Measurements from ENCODE around the gene MXRA8.
"Not testable (repeated sequence)": the region's sequence is repeated elsewhere in the genome, so short reads cannot be mapped to it uniquely, and the experiment has no call there.

MXRA8 gene

GRCh38 chr1:1390675-1391074 lies 32.3 kb upstream of the MXRA8 start:
- DNase-seq: no peak

DNA sequence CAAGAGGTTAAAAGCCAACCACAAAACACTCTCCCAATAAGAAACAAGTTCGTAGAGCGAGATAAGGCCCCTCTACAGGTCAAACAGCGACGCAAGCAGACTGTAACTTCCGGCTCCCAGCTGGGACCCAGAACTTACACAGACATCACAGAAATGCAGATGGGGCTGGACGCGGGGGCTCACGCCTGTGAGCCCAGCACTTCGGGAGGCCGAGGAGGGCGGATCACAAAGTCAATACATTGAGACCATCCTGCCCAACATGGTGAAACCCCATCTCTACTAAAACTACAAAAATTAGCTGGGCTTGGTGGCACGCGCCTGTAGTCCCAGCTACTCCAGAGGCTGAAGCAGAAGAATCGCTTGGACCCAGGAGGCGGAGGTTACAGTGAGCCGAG lies 29.7 kb upstream of the MXRA8 start:
- DNase-seq: no peak

GRCh38 chr1:1387098-1388077 lies 29.0 kb upstream of the MXRA8 start:
- DNase-seq: no peak

- DNase-seq: no peak
Measured at GRCh38 chr1:1385931-1386330, 27.6 kb upstream of the MXRA8 start.

DNA sequence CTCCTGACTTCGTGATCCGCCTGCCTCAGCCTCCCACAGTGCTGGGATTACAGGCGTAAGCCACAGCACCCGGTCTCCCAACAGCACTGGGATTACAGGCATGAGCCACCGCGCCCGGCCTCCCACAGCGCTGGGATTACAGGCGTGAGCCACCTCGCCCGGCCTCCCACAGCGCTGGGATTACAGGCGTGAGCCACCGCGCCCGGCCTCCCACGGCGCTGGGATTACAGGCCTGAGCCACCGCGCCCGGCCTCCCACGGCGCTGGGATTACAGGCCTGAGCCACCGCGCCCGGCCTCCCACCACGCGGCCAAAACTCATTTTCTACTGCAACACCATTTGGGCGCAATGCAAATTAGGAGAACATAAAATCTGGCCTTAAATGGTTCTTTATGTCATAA lies 27.0 kb upstream of the MXRA8 start:
- not testable (repeated sequence) for DNase-seq

DNA sequence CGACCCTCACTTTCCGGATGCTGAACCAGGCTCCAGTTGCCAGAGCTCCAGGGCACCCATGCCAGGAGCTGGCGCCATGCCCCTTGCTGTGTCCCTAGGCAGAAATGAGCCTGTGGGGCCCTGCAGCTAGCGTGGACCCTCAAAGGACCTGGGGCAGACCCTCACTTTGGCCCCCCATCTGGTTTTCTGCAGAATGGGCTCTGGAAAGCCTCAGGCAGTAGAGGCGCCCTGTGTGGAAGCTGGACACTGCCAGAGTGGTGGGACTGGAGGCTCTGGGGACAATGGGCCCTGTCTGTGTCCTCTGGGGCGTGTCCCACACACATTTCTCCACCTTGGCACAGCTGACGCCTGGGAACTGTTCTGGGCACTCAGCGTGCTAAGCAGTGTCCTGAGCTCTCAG lies 22.9 kb upstream of the MXRA8 start:
- no peak for DNase-seq

GRCh38 chr1:1380860-1381259 lies 22.5 kb upstream of the MXRA8 start:
- no peak for DNase-seq

DNA sequence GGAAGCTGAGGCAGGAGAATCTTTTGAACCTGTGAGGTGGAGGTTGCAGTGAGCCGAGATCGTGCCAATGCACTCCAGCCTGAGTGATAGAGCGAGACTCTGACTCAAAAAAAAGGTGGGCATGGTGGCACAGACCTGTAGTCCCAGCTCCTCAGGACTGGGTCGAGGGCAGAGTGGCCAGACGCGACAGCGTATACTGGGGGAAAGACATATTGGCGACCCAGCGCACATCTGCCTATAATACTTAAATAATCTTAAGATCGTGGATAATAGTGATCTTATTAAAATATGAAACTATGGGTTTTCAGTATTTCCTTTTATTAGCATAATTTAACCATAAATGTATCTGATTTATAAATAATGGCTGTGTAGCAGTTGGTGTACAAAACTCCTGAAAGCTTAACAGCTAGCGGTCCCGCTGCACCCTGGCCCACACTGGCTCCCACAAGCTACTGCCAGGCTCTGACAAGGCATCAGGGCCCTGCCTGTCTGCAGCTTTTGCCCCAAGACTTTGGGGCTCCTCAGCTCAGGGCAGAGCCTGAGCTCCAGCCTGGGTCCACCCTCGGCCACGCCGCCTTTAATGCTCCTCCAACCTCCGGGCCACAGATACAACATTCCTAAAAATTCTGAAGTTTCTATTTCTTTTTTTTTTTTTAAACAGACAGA lies 19.3 kb upstream of the MXRA8 start:
- DNase-seq: no peak

DNA sequence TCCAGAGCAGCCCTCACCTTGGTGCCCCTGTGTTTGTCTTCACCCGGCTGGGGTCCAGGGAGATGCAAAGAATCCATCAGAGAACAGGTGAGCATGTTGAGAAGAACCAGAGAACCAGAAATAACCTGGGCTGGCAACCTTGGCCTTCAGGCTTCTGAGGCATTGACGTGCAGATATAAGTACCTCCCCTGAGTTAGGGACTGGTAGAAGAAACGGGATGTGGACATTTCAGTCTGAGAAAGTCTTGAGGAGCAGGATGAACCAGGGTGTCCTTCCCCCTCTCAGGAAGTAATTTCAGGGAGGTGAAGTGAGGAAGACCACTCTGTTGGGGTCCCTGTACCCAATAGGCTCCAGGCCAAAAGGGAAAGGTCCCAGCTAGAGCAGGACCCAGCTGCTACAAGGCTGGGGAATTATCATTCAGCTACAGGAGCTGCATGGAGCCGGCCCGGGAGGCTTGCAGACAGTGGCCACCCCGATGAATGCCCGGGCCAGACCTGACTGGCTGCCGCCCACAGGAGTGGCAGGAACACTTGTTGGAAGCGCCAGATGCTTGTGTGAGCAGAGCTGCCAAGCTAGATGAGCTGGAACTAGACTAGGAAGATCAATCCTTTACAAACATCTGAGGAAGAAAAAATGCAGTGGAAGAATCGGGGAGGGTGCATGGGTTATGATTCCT lies 18.3 kb upstream of the MXRA8 start:
- no peak for DNase-seq

- peak; percentile 99 for DNase-seq
Measured at GRCh38 chr1:1374929-1375662, 16.7 kb upstream of the MXRA8 start, which contains the start of gene AURKAIP1. Gene AURKAIP1 (minus strand): TSS chr1:1375207. CDS start chr1:1374756, 451 bp downstream.

- DNase-seq: no peak
Measured at GRCh38 chr1:1374589-1374928, 16.2 kb upstream of the MXRA8 start.

DNA sequence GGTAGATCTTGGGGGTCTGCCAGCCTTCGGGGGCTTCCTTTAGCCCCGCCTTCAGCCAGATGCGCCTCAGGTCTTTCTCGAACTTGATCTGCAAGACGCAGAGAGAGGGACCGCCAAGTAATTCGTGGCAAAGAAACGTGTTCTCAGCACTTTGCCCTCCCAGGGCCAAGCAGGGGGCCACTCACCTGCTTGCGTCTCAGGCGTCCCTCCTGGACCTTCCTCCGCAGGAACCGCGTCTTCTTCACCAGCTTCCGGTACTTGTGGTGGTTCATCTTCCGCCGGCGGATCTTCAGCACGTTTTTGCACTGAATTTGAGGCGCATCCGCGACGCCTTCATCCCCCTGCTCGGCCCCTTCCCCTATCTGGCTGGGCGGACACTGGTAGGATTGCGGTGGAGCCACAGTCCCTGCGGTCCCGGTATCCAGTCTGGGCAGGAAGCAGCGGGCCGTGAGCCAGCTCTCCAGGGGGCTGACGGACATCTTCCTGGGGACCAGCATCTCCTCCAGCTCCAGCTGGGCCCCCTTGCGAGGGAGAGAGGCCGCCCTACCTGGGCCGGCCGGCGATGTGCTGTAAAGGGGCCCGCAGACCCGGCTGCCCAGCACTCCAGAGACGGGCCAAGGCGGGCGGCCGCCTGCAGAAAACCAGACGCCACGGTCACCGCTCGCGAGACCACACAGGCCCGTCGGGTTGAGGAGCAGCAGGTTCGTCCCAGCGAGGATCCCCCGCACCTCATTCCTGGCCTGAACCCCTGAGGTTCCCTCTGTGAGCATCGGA lies 15.6 kb upstream of the MXRA8 start:
- no peak for DNase-seq

- DNase-seq: no peak
Measured at GRCh38 chr1:1373051-1373814, 14.9 kb upstream of the MXRA8 start.

DNA sequence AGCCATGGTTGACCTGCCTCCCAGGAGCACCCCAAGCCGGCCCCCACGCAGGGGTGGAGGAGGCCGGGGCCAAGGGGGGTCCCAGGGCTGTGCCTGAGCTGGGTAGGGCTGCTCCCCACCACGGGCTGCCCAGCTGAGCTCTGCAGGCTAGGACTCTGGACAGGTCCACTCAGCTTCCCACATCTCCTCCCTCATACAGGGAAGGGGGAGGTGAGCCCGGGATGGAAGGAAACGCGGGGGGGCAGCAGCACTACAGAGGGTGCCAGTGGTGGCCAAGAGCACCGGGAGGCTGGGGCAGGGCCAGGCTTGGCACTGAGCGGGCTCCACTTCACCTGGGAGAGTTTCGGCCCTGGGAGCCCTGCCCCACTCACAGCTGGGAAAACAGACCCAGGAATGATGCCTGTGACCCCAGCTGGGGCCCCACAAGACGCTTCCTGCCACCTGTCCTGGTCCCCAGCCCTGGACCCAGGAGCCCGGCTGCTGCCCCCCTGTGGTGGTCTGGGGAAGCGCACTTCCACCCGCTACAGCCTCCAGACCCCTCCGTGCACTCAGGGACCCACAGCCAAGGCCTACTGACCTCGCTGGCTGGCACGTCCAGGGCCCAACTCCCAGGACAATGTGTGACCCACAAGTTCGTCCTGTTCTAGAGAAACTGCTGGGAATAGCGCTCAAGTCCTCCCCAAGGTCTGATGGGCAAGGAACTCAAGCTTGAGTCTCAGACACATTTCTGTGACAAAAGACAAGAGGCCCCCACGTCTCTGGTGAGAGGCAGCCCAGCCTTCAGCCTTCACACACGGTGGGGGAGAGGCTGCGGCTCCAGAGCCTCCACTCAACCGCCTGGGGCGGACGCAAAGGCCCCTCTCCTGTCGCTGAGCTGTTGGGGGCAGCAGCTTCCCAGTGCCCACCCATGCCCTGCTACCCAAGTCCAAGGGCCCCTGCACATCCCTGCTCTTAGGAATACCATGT lies 13.7 kb upstream of the MXRA8 start:
- no peak for DNase-seq

GRCh38 chr1:1371364-1371745 lies 13.0 kb upstream of the MXRA8 start:
- no peak for DNase-seq

DNA sequence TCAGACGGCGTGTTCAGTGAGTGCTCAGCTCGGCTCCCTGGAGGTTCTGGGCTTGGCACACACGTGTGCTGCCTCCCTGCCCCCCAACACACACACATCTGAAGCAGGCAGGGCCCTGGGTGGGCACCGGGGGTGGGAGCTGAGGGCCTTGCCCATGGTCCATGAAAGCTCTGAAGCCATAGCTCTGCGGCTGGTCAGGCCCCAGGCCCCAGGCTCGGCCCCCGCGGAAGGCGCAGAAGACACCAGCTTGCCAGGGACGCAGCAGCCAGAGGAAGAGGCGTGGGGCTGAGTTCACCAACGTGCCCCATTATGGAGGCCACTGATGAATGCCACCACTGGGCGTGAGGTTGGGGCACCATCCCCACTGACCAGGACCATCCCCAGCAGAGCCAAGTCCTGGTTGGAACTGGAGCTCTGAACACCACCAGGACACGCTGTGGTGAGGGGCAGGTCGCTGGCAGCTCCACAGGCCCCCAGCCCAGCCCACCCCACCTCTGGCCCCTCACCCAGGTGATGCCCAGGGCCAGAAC lies 12.5 kb upstream of the MXRA8 start:
- no peak for DNase-seq

DNA sequence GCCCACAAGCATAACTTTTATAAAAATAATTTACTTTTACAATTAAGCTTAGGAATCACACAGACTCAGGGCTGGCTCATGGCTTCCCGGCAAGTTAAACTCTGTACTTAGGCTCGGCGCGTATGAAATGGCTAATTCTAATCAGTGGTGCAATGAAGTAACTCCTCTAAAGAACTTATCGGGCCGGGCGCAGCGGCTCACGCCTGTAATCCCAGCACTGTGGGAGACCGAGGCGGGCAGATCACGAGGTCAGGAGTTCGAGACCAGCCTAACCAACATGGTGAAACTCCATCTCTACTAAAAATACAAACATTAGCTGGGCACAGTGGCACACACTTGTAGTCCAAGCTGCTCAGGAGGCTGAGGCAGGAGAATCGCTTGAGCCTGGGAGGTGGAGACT lies 11.7 kb upstream of the MXRA8 start:
- DNase-seq: not testable (repeated sequence)

DNA sequence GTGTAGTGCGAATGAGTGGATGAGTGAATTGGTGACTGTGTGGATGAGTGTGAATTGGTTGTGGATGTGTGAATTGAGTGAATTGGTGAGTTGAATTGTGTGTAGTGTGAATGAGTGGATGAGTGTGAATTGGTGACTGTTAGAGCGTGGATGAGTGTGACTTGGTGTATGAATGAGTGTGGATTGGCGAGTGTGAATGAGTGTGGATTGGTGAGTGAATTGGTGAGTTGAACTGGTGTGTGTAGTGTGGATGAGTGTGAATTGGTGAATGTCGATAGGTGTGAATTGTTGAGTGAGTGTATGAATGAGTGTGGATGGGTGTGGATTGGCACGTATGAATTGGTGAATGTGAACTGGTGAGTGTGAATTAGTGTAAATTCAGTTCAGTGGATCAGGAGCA lies 9.0 kb upstream of the MXRA8 start:
- no peak for DNase-seq

DNA sequence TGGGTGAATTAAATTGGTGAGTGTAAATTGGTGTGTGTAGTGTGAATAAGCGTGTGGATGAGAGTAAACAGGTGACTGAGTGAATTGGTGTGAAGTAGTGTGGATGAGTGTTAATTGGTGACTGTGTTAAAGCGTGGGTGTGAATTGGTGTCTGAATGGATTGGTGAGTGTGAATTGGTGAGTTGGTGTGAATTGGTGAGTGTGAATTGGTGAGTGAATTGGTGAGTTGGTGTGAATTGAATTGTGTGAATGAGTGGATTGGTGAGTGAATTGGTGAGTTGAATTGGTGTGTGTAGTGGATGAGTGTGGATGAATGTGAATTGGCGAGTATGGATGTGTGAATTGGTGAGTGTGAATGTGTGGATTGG lies 8.3 kb upstream of the MXRA8 start:
- no peak for DNase-seq

All from NCI-H446 treated with DMSO at 0.1 percent for 48 hours (cell line).